ENCODE results near the gene ZBTB21.

The ZBTB21 gene

GRCh38 chr21:42039911-42040351, 29.8 kb upstream of the ZBTB21 start:
- DNase-seq (ENCODE audit: low spot score), result no peak

- no peak for DNase-seq (ENCODE audit: low spot score)
These were observed 29.3 kb upstream of the ZBTB21 start for GRCh38 chr21:42039470-42039901.

GRCh38 chr21:42038826-42039425, 28.8 kb upstream of the ZBTB21 start:
- no peak for DNase-seq (ENCODE audit: low spot score)

DNA sequence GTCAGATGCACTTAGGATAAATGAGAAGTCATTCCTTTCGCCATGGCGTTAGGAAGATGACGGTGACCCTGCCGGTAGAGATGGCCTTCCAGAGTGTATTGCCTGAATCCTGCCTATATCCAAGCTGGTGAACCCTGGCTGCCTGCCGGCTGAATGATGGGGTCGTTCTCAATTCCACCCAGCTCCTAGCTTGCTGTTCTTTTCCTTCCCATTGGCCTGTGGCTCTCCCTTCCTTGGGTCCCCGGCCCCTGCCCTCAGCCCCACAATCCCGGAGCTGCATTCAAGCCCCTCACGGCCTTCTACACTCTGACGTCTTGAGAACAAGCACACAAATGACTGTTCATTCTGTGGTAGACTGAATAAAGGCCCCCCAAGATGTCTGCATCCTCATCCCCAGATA, 28.2 kb upstream of the ZBTB21 start:
- no peak for DNase-seq (ENCODE audit: low spot score)

DNA sequence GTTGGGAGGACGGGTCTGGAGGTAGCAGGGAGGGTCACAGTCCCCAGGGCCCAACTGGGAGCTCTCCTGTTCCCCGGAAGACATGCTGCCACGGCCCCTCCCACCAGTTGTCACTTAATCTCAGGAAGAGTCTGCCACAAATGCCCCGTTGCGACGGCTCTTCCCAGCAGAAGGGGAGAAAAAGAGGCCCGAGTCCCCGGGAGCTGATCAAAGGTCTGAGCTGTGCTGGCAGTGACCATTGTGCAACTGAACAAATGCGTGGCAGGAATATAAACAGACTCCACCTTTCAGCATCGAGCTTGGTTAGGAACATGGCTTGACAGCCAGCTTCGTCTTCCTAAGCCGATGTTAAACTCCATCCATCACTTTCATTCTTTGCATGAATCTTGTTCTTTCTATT, 27.8 kb upstream of the ZBTB21 start:
- DNase-seq (ENCODE audit: low spot score), result no peak

GRCh38 chr21:42037516-42037915, 27.4 kb upstream of the ZBTB21 start:
- no peak for DNase-seq (ENCODE audit: low spot score)

GRCh38 chr21:42036313-42036712, 26.2 kb upstream of the ZBTB21 start:
- DNase-seq (ENCODE audit: low spot score), result no peak

DNA sequence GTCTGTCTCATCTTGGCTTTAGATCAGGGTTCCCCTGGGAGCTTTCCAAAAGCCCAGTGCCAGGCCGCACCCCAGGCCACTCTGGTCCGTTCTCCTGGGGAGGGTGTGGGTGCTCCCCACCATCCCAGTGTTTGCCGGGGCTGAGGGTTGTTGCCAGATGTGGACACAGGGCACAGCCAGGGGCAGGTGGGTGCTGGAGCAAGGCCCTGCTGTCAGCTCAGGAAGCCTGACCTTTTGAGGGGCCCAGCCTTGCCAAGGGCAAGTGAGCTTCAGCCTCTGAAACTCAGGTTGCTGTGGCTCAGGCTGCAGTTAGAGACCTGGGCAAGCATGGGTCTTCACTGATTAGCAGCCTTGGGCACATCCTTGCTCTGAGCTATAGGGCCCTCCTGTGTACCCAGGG, 22.8 kb upstream of the ZBTB21 start:
- DNase-seq (ENCODE audit: low spot score), result no peak

GRCh38 chr21:42032266-42032665, 22.1 kb upstream of the ZBTB21 start:
- no peak for DNase-seq (ENCODE audit: low spot score)

DNA sequence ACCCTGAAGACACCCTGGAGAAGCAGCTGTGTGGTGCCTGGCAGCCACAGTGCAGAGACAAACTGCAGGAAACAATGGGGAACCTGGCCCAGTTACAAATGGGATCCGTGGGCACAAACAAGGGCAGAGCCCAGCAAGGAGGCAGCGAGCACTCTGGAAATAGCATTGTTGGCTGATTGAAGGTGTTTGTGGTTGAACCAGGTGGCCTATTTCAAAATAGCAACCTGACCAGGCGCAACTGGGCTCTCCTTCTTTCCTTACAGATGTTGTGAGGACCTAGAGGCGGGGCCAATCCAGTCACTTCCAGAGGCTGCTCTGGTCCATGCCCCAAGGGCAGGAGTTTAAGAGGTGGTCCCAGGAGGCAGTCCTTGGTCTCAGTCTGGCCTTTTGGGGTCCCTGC, 21.7 kb upstream of the ZBTB21 start:
- DNase-seq (ENCODE audit: low spot score), result no peak

DNA sequence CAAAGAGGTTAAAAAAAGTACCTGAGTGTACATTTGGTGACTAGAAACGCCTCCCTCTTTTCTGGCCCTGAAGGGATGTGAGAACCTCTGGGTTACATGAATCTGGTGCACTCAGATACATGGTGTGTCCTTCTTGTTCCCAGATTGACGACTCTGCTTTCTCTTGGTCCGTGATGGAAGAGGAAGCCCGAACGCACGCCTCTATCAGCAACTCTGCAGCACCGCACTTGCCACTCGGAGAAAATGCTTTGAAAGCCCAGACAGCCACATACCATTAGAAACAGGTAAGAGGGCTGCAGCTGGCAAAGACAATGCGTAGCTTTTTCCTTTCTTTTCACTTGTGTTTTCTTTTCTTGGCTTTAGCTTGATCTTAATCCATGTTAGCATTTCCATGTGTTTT, 21.1 kb upstream of the ZBTB21 start:
- no peak for DNase-seq (ENCODE audit: low spot score)

- no peak for DNase-seq (ENCODE audit: low spot score)
These were observed 20.2 kb upstream of the ZBTB21 start for GRCh38 chr21:42030311-42030710.

GRCh38 chr21:42028766-42029425, 18.7 kb upstream of the ZBTB21 start:
- DNase-seq (ENCODE audit: low spot score), result no peak

DNA sequence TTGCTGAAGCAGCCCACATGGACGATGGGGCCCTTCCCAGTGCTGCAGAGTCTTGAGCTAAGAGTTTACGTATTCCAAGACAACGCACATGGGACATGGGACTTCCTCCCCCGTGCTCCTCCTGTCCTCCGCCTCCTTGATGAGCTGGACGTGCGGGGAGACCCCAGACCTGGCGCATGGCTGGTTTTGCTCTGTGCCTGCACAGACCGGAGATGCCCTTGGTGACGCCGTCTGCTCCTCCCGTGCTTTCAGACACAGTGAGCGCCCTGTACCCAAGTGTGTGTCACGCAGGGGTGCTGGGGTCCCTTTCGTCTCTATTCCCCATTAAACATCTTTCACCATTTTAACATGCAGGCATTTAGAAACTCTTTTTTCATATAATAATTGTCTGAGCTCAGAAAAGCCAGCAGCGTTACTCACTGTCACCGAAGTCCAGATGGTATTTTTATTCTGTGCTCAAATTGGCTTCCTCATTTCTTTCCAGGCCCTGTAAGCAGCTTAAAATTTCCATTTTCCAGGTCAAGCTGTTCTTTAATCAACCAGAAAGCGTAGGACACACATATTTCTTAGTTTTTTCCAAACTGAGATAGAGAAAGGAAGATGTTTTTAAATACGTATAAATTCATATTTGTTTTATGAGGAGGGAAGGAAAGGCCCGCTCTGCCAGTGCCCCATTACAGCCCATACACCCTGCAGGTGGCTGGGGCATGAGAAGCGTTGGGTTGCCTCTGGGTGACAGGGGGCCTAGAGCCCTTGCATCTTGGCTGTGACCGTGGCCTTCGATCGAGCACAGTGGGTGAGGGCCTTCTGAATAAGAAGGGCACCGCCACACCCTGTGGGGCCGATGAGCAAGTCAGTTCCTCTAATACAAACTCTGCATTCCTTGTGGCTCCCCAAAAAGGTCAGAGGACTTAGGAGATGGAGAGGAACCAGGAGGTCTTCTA, 17.9 kb upstream of the ZBTB21 start:
- DNase-seq (ENCODE audit: low spot score), result no peak

DNA sequence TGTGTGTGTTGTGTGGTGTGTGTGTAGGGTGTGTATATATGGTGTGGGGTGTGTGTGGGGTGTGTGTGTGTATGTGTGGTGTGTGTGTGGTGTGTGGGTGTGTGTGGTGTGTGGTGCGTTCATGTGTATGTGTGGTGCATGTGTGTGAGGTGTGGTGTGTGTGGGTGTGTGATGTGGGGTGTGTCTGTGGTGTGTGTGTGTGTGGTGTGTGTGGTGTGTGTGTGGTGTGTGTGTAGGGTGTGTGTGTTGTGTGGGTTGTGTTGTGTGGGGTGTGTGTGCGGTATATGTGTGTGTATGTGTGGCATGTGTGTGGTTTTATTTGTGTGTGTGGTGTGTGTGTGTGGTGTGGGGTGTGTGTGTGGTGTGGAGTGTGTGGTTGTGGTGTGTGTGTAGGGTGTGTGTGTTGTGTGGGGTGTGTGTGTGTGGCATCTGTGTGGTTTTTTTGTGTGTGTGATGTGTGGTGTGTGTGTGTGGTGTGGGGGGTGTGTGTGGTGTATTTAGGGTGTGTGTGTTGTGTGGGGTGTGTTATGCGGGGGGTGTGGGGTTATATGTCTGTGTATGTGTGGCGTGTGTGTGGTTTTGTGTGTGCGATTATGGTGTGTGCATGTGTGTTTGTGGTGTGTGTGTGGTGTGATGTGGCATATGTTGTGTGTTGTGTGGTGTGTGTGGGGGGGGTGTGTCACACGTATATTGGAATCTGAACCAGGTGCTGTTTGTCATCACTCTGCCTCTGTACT, 17.1 kb upstream of the ZBTB21 start:
- no peak for DNase-seq (ENCODE audit: low spot score)

DNA sequence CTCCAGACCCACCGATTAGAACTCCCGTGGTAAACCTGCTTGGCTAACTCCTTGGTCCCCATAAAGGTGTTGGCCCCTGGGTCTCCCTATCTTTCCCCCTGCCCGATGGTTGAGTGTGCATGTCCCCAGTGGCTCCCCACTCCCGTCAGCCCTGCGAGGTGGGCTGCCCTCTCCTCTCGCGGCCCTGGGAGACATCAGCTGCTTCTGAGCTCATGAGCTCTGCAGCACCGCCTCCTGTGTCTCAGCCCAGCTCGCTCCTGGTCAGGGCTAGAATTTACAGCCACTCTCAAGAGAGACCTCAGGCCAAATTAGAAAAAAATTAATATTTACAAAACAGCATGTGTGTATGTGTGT, 15.9 kb upstream of the ZBTB21 start:
- DNase-seq (ENCODE audit: low spot score), result no peak

DNA sequence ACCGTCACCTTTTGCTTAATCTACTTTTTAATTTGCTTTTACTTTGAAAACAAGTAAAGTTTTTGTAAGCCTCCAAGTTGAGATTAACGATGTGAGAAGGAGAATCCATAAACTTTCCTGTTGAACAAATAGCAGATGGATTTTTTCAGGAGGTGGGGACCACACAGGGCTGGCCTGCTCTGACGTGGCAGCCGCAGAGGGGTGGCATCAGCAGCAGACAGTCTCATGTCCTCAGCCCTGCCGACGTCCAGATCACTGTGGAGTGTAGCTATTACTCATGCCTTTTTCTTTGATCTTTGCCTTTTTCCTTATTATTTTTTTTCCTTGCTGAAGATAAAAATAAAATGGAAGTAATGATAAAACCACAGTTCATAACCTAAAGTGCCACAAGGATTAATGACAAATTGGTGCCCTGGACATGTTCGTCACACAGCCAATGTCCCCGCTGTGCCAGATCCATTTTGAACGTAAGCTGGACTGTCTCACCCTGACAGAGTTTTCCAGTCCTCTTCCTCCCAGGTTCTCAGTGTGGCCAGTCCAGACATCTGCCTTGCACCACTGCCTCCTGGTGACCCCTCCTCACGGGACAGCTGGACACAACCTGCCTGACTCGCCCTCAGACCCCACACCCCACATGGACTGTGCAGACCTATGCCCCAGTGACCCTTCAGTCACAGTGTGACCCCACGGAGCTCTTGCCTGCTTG, 15.4 kb upstream of the ZBTB21 start:
- DNase-seq (ENCODE audit: low spot score), result no peak

- DNase-seq (ENCODE audit: low spot score), result no peak
These were observed 12.7 kb upstream of the ZBTB21 start for GRCh38 chr21:42022906-42023305.

DNA sequence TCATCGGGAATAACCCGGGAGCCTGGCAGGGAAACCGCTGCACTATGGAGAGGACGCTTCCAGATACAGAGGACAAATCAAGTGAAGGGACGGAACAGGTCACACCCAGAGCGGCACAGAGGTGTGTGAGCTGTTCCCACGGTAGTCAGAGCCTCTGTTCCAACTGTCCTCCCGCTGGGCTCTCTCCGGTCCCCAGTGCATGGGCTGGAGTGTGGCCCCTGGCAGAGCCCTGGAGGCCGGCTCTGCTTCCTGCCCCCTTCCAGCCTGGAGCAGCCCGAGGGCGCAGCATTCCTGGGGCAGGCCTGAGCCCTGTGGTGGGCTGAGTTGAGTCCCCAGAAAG, 11.9 kb upstream of the ZBTB21 start:
- no peak for DNase-seq (ENCODE audit: low spot score)

DNA sequence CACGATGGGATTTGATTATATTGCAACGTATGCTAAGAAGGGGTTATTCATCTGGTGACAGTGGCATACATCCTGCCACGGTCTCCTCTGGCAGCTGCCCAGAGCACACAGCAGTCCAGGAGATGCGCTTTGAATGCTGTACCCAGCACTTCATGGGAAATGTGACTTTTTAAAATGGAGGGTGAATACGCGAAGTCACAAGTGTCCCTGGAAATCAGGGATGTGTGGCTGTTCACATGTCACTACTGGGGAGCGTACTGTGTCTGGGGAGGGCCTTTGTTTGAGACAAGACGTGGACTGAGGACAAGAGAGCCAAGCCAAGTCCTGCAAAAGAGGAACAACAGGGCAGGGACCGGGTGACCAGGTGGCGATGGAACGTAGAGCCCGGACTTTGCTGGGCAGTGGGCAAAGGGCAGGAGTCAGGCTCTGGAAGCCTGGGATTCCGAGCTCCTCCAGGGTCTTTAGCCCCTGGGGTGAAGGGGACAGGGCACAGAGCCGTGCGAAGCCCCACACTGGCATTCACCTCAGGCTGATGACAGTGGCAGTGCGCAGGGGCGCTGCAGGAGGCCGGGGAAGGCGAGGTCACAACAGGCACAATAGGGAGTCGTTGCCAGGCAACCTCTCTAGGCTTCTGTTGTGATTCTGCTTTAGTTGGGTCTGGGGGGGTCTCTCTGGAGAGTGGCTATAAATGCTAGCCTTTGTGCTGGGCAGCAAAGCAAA, 11.4 kb upstream of the ZBTB21 start:
- DNase-seq (ENCODE audit: low spot score), result no peak

DNA sequence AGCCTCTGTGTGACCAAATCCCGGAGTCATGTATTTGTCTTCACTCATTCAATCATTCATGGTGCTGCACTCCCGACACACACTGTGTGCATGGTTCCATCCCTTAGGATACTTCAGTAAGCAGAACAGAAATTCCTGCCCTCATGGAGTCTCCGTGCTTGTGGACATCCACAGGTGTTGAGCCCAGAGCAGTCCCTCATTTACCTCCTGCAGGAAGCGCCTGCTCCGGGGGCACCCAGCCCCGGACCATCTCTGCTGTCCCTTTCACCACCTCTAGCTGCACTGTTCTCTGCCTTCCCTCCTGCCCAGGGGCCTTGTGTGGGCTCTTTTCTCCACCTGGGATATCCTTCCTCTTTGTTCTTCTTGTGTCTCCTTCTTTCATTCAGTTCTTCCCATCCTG, 9.5 kb upstream of the ZBTB21 start:
- DNase-seq (ENCODE audit: low spot score), result no peak

All from activated CD4-positive, alpha-beta T cell treated with anti-CD3 and anti-CD28 coated beads, Interleukin-2, Interleukin-4, amounts not matched to agents 100 ng/mL and 50 ng/mL, durations not matched to agents 16 hours and 8 hours (primary cell).